Retinal pigment epithelial cell (primary cell): Measurements from ENCODE around the gene SPECC1L.

Source experiments
- DNase-seq: peaks from one replicate; pipeline ENCODE4 v3.0.0-alpha.2; 2010; ENCODE audit warnings: low read depth
- H3K4me3 ChIP-seq: 2 replicates; pipeline ENCODE4 v1.5.1; 2011; ENCODE audit warnings: mild to moderate bottlenecking, low read length, control low read depth, moderate library complexity
- CTCF ChIP-seq: conservative IDR thresholded peaks from 2 replicates; pipeline ENCODE4 v1.5.1; 2011; ENCODE audit warnings: low read depth, low read length, control low read depth, inconsistent platforms

SPECC1L gene

GRCh38 chr22:24444729-24445466 lies 174.3 kb downstream of the SPECC1L start:
- no peak overlapping the region for H3K4me3 ChIP-seq
- no peak for DNase-seq
- no peak for TF ChIP-seq CTCF

- no peak for DNase-seq
- no peak for TF ChIP-seq CTCF
- no peak overlapping the region for H3K4me3 ChIP-seq
Measured at GRCh38 chr22:24445481-24446259, 175.0 kb downstream of the SPECC1L start.

- no peak overlapping the region for H3K4me3 ChIP-seq
- no peak for TF ChIP-seq CTCF
- DNase-seq: no peak
Measured at GRCh38 chr22:24446260-24446611, 175.6 kb downstream of the SPECC1L start.

- no peak for TF ChIP-seq CTCF
- DNase-seq: peak; percentile 29
- no peak overlapping the region for H3K4me3 ChIP-seq
Measured at GRCh38 chr22:24450610-24451009, 180.0 kb downstream of the SPECC1L start.

GRCh38 chr22:24451162-24451561 lies 180.5 kb downstream of the SPECC1L start:
- H3K4me3 ChIP-seq: no peak overlapping the region
- TF ChIP-seq CTCF: no peak
- no peak for DNase-seq

- H3K4me3 ChIP-seq: no peak overlapping the region
- TF ChIP-seq CTCF: no peak
- DNase-seq: no peak
Measured at GRCh38 chr22:24453853-24454252, 183.2 kb downstream of the SPECC1L start.

- no peak for TF ChIP-seq CTCF
- no peak for DNase-seq
- no peak overlapping the region for H3K4me3 ChIP-seq
Measured at GRCh38 chr22:24455039-24455438, 184.4 kb downstream of the SPECC1L start.
